ENCODE data around the gene UBE2H. TPM values are rescaled to one million over a fixed set of nuclear protein-coding genes. Genes with fewer than 3 reads are reported as not detected.
A peak's percentile ranks its signal among the peaks of the same experiment; 100 is the strongest.
"Not testable (repeated sequence)": the region's sequence is repeated elsewhere in the genome, so short reads cannot be mapped to it uniquely, and the experiment has no call there.

The UBE2H gene
- polyA plus RNA-seq, 6 donors from 2014 or later: 35.9 to 86.8 (median 55.6) TPM

DNA sequence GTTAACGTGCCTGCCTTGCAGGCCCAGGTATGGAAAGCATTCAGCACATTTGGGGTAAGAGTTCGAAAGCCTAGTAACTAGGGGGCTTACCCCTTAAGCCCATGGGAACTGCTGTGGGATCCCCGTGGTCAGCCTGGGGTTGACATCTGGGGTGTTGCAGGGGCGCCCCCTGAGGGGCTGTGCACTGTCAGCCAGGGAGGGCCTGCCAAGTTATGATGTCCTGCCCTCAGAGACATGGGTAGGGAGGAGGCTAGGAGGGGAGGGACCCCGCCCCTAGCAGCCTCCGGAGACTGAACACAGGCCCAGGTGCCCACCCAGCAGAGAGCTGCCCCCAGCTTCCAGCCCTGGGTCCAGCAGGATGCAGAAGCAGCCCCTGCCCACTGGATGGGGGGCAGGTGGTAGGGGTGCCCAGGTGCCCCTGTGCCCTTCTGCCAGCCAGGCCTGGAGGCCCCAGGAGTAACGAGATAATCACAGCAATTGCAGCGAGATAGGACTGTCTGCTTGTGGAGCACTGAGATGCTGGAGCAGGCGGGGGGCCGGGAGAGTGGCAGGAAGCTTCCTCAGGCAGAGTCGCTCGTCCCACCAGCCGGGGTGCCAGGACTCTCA, 153.3 kb downstream of the UBE2H start:
- no peak overlapping the region for H3K4me3 Mint-ChIP-seq
- DNase-seq (no peak), ATAC-seq (ENCODE audit: low read depth in 2 of 2) (peak in 1 of 2 donors; percentile 40)
- H3K27me3 Mint-ChIP-seq: peaks cover 18 to 45% (median 36%) of the 10 kb centered on the region in 3 donors
- no peaks in the 10 kb centered on the region for H3K9me3 Mint-ChIP-seq
- no peaks in the 10 kb centered on the region for H3K4me1 Mint-ChIP-seq
- H3K36me3 Mint-ChIP-seq: no peaks in the 10 kb centered on the region
- no peak overlapping the region for H3K27ac Mint-ChIP-seq

- no peaks in the 10 kb centered on the region for H3K9me3 Mint-ChIP-seq
- DNase-seq (no peak), ATAC-seq (ENCODE audit: low read depth in 2 of 2) (no peak)
- no peaks in the 10 kb centered on the region for H3K4me1 Mint-ChIP-seq
- H3K27ac Mint-ChIP-seq: peak overlapping the region in 1 of 6 donors; percentile 61
- H3K27me3 Mint-ChIP-seq: peaks cover 18 to 48% (median 36%) of the 10 kb centered on the region in 3 donors
- H3K4me3 Mint-ChIP-seq: no peak overlapping the region
- no peaks in the 10 kb centered on the region for H3K36me3 Mint-ChIP-seq
Observed at GRCh38 chr7:129798616-129799349, 154.0 kb downstream of the UBE2H start.

DNA sequence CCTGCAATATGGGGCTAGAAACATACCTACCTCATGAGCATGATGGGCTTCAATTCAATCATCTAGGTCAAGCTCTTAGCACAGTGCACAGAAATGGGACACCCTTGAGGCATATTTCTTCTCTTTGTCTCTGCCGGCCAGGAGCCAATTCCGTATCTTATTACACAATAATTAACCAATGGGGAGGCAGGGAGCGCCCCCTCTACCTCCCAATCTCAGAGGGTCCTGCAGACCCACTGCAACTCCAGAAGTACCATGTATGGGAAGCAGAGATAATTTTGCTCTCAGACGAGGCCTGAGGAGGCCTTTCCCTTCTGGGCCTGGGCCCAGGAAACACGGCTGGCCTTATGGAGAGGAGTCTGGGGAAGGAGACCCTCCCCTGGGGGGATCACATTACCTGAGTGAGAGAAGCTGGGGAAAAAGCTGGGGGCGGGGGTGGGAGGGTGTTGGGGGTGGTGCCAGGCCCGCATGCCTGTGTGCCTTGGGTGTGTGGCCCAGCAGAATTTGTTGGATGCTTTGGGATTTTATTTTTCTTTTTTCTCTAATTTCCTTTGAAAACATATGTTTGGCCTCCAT, 155.5 kb downstream of the UBE2H start:
- no peaks in the 10 kb centered on the region for H3K9me3 Mint-ChIP-seq
- peak overlapping the region in 1 of 6 donors; percentile 78 for H3K27ac Mint-ChIP-seq
- ATAC-seq (ENCODE audit: low read depth in 2 of 2) (no peak), DNase-seq (no peak)
- peaks cover 11 to 53% (median 36%) of the 10 kb centered on the region in 3 donors for H3K27me3 Mint-ChIP-seq
- H3K4me3 Mint-ChIP-seq: no peak overlapping the region
- no peaks in the 10 kb centered on the region for H3K36me3 Mint-ChIP-seq
- no peaks in the 10 kb centered on the region for H3K4me1 Mint-ChIP-seq

- H3K9me3 Mint-ChIP-seq: no peaks in the 10 kb centered on the region
- no peaks in the 10 kb centered on the region for H3K4me1 Mint-ChIP-seq
- no peak overlapping the region for H3K27ac Mint-ChIP-seq
- H3K36me3 Mint-ChIP-seq: no peaks in the 10 kb centered on the region
- peaks cover 11 to 55% (median 39%) of the 10 kb centered on the region in 3 donors for H3K27me3 Mint-ChIP-seq
- DNase-seq (no peak), ATAC-seq (ENCODE audit: low read depth in 2 of 2) (no peak)
- H3K4me3 Mint-ChIP-seq: no peak overlapping the region
Observed at GRCh38 chr7:129796186-129796775, 156.5 kb downstream of the UBE2H start.

GRCh38 chr7:129794461-129794860, 158.3 kb downstream of the UBE2H start:
- not testable (repeated sequence) for ATAC-seq (ENCODE audit: low read depth in 2 of 2); DNase-seq; H3K27ac Mint-ChIP-seq; H3K9me3 Mint-ChIP-seq; H3K4me1 Mint-ChIP-seq; H3K36me3 Mint-ChIP-seq; H3K4me3 Mint-ChIP-seq
- H3K27me3 Mint-ChIP-seq: peaks cover 16 to 66% (median 44%) of the 10 kb centered on the region in 3 donors

- no peaks in the 10 kb centered on the region for H3K36me3 Mint-ChIP-seq
- no peak for ATAC-seq (ENCODE audit: low read depth in 2 of 2)
- no peaks in the 10 kb centered on the region for H3K9me3 Mint-ChIP-seq
- H3K4me3 Mint-ChIP-seq: peak overlapping the region in 1 of 8 donors; percentile 76
- DNase-seq: no peak
- peaks cover 21 to 71% (median 48%) of the 10 kb centered on the region in 3 donors for H3K27me3 Mint-ChIP-seq
- no peaks in the 10 kb centered on the region for H3K4me1 Mint-ChIP-seq
- H3K27ac Mint-ChIP-seq: no peak overlapping the region
Observed at GRCh38 chr7:129793506-129794310, 159.1 kb downstream of the UBE2H start.

- ATAC-seq (ENCODE audit: low read depth in 2 of 2) (no peak), DNase-seq (no peak)
- Mint-ChIP-seq H3K4me1 (no peaks in the 10 kb centered on the region), H3K36me3 (no peaks in the 10 kb centered on the region), H3K9me3 (no peaks in the 10 kb centered on the region), H3K27me3 (peaks cover 18 to 71% (median 45%) of the 10 kb centered on the region in 3 donors), H3K4me3 (no peak overlapping the region), H3K27ac (no peak overlapping the region)
Observed at GRCh38 chr7:129792721-129793120, 160.0 kb downstream of the UBE2H start.

- no peaks in the 10 kb centered on the region for H3K9me3 Mint-ChIP-seq
- no peaks in the 10 kb centered on the region for H3K36me3 Mint-ChIP-seq
- H3K27ac Mint-ChIP-seq: no peak overlapping the region
- DNase-seq (no peak), ATAC-seq (ENCODE audit: low read depth in 2 of 2) (no peak)
- peaks cover 29 to 84% (median 57%) of the 10 kb centered on the region in 3 donors for H3K27me3 Mint-ChIP-seq
- peaks cover 12 to 15% (median 14%) of the 10 kb centered on the region in 3 donors for H3K4me1 Mint-ChIP-seq
- no peak overlapping the region for H3K4me3 Mint-ChIP-seq
Observed at GRCh38 chr7:129790136-129790535, 162.6 kb downstream of the UBE2H start.

- no peaks in the 10 kb centered on the region for H3K9me3 Mint-ChIP-seq
- H3K4me3 Mint-ChIP-seq: no peak overlapping the region
- H3K27me3 Mint-ChIP-seq: peaks cover 31 to 88% (median 61%) of the 10 kb centered on the region in 3 donors
- ATAC-seq (ENCODE audit: low read depth in 2 of 2) (no peak), DNase-seq (no peak)
- peaks cover 15 to 20% (median 17%) of the 10 kb centered on the region in 3 donors for H3K4me1 Mint-ChIP-seq
- no peaks in the 10 kb centered on the region for H3K36me3 Mint-ChIP-seq
- H3K27ac Mint-ChIP-seq: no peak overlapping the region
Observed at GRCh38 chr7:129789652-129790051, 163.1 kb downstream of the UBE2H start.

DNA sequence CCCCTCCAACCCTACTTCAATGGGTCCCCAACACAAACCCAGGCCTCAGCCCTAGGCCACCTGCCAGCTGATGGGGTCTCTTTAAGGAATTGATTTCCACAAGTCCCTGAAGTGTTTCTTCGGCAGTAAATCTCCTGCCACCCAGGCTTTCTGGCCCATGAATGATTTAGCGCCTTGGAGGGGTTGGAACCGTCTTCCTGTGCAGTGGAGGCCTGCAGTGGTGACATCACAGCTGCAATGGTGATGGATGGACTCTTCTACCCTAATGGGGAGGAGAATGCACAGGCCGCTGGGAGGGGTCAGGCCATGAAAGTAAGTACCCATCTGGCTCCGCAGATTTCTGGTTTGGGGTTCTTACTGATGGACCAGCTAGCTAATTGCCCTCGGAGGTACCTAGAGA, 163.8 kb downstream of the UBE2H start:
- DNase-seq (no peak), ATAC-seq (ENCODE audit: low read depth in 2 of 2) (no peak)
- H3K9me3 Mint-ChIP-seq: no peaks in the 10 kb centered on the region
- no peak overlapping the region for H3K4me3 Mint-ChIP-seq
- no peak overlapping the region for H3K27ac Mint-ChIP-seq
- H3K27me3 Mint-ChIP-seq: peaks cover 31 to 83% (median 61%) of the 10 kb centered on the region in 3 donors
- peaks cover 15 to 22% (median 18%) of the 10 kb centered on the region in 3 donors for H3K4me1 Mint-ChIP-seq
- no peaks in the 10 kb centered on the region for H3K36me3 Mint-ChIP-seq

GRCh38 chr7:129786825-129787563, 165.8 kb downstream of the UBE2H start:
- DNase-seq: no peak
- Mint-ChIP-seq H3K9me3 (peaks cover 0 to 5% (median 0%) of the 10 kb centered on the region in 7 donors), H3K4me1 (peaks cover 32 to 38% (median 34%) of the 10 kb centered on the region in 3 donors), H3K4me3 (peak overlapping the region in 6 of 8 donors; percentile 16 to 67 (median 40)), H3K36me3 (no peaks in the 10 kb centered on the region), H3K27ac (no peak overlapping the region), H3K27me3 (peaks cover 46 to 83% (median 75%) of the 10 kb centered on the region in 3 donors)
- ATAC-seq (ENCODE audit: low read depth in 2 of 2): no peak

DNA sequence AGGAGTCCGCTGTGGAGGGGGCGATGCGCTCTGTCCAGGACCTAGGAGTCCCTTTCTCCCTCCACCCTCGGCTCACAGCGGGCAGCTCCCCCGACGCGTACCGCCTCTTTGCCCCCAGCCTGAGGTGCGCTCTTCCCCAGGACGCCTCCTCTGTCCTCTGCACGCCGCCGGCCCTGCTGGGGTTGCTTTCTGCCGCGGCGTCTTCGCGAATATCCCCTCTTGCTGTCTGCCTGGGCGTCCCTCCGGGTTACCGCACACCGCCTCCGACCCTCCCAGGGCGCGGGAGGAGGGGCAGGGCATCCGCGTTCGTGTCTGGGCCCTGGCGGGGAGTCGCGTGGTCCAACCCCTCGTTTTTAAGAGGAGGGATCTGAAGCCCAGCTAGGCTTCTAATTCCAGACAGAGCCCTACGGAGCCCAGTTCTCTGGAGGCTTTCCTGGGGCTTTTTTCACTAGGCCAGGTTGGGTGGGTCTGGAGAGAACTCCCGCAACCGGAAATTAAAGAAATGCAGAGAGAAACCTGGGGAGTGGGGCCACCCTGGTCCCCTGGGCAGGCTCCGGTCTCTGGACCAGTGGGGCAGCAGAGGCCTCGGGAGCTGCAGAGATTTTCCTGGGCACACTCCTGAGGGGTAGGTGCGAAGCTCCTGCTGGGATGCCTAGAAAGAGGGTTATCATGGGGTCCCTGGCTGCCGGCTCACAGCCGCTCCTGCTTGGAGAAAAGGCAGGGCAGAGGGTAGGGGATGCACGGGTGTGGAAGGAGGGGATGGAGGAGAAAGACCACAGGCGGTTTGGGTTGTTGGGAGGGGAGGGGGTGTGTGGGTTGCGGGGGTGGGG, 166.9 kb downstream of the UBE2H start:
- Mint-ChIP-seq H3K27ac (peak overlapping the region in 1 of 6 donors; percentile 18), H3K4me3 (peak overlapping the region; percentile 28 to 87 (median 73)), H3K4me1 (peaks cover 38 to 45% (median 45%) of the 10 kb centered on the region in 3 donors), H3K27me3 (peaks cover 53 to 83% (median 78%) of the 10 kb centered on the region in 3 donors), H3K36me3 (no peaks in the 10 kb centered on the region), H3K9me3 (peaks cover 0 to 5% (median 0%) of the 10 kb centered on the region in 7 donors)
- DNase-seq (no peak), ATAC-seq (ENCODE audit: low read depth in 2 of 2) (peak; percentile 36 to 42)

Measured in naive B cell (primary cell).